Hepatocyte (in vitro differentiated cells): ENCODE measurements around the gene CRB1. TPM values are rescaled to one million over a fixed set of nuclear protein-coding genes. Genes with fewer than 3 reads are reported as not detected.

ENCODE experiments used
- DNase-seq: peaks from one replicate; pipeline ENCODE4 v3.0.0-alpha.2; 2016; ENCODE audit warnings: low spot score
- H2AFZ ChIP-seq: fragments of 200-600 bp; sonication (generic); 2 replicates; pipeline ENCODE4 v1.6.0; 2016; ENCODE audit warnings: antibody characterized with exemption, mild to moderate bottlenecking
- H3K27ac ChIP-seq: fragments of 200-600 bp; sonication (generic); 2 replicates; pipeline ENCODE4 v1.5.1; 2016; ENCODE audit warnings: mild to moderate bottlenecking
- H3K27me3 ChIP-seq: fragments of 200-600 bp; sonication (generic); 2 replicates; pipeline ENCODE4 v1.6.1; 2016
- H3K36me3 ChIP-seq: fragments of 200-600 bp; sonication (generic); replicated peaks from 2 replicates; pipeline ENCODE4 v1.5.1; 2016; ENCODE audit warnings: low read depth; ENCODE audit not compliant: insufficient read depth
- H3K4me1 ChIP-seq: fragments of 200-600 bp; sonication (generic); 2 replicates; pipeline ENCODE4 v1.5.1; 2016; ENCODE audit warnings: mild to moderate bottlenecking, moderate library complexity; ENCODE audit not compliant: insufficient read depth
- H3K4me2 ChIP-seq: fragments of 200-600 bp; sonication (generic); 2 replicates; pipeline ENCODE4 v1.6.0; 2016
- H3K4me3 ChIP-seq: fragments of 200-600 bp; sonication (generic); 2 replicates; pipeline ENCODE4 v1.5.1; 2016; ENCODE audit warnings: mild to moderate bottlenecking
- H3K79me2 ChIP-seq: fragments of 200-600 bp; sonication (generic); 2 replicates; pipeline ENCODE4 v1.6.0; 2017; ENCODE audit warnings: mild to moderate bottlenecking
- H3K9me2 ChIP-seq: fragments of 200-600 bp; sonication (generic); replicated peaks from 2 replicates; pipeline ENCODE4 v1.6.0; 2017; ENCODE audit warnings: mild to moderate bottlenecking; ENCODE audit not compliant: insufficient read depth
- H3K9me3 ChIP-seq: fragments of 200-600 bp; sonication (generic); 2 replicates; pipeline ENCODE4 v1.5.1; 2016; ENCODE audit warnings: low read depth, mild to moderate bottlenecking
- H4K20me1 ChIP-seq: fragments of 200-600 bp; sonication (generic); 2 replicates; pipeline ENCODE4 v1.6.0; 2016; ENCODE audit warnings: mild to moderate bottlenecking; ENCODE audit not compliant: insufficient read depth, poor library complexity, severe bottlenecking
- CTCF ChIP-seq: fragments of 200-600 bp; sonication (generic); IDR thresholded peaks from 2 replicates; pipeline ENCODE4 v1.5.1; 2016; ENCODE audit warnings: antibody characterized with exemption, mild to moderate bottlenecking; ENCODE audit not compliant: poor library complexity
- EZH2 ChIP-seq: fragments of 200-600 bp; sonication (generic); IDR thresholded peaks from 2 replicates; pipeline ENCODE4 v1.6.1; 2016; ENCODE audit warnings: antibody characterized with exemption, mild to moderate bottlenecking, borderline replicate concordance
- EZH2phosphoT487 ChIP-seq: fragments of 200-600 bp; sonication (generic); IDR thresholded peaks from one replicate; pipeline ENCODE4 v1.6.1; 2018; ENCODE audit warnings: antibody characterized with exemption, mild to moderate bottlenecking, low read depth, moderate library complexity; ENCODE audit not compliant: unreplicated experiment, severe bottlenecking
- WGBS: methylation state at CpG from one replicate; pipeline ENCODE4 v1.1.6; 2016; ENCODE audit warnings: low lambda C conversion rate; ENCODE audit errors: missing lambda C conversion rate; 5-methylcytosine and 5-hydroxymethylcytosine counted together
- polyA plus RNA-seq: library from polyadenylated mRNA; unstranded; fragments of >200 nt; fragmentation: Nextera tagmentation; extraction: Ambion mirVana; gene quantifications from 2 replicates; pipeline ENCODE4 v1.2.1, GENCODE V29; 2016
- total RNA-seq: library from RNA; depleted of rRNA; stranded (reverse); fragments of >200 nt; gene quantifications from 2 replicates; pipeline ENCODE4 v1.2.3, GENCODE V29; 2014

CRB1 gene
- total and polyA plus RNA-seq, 2 experiments from 2014 or later = 0.30 TPM; not detected in 1

- no peaks in the 10 kb centered on the region for H3K36me3 ChIP-seq
- DNase-seq = no peak
- 78% methylated on average over 2 of the region's 2 CpGs for WGBS
These were observed 145.5 kb downstream of the CRB1 start for GRCh38 chr1:197413564-197413963.

GRCh38 chr1:197415221-197415620 lies 147.2 kb downstream of the CRB1 start:
- no peak overlapping the region for H2AFZ ChIP-seq
- H3K36me3 ChIP-seq = no peaks in the 10 kb centered on the region
- 72% methylated on average over 3 of the region's 3 CpGs for WGBS
- no peaks in the 10 kb centered on the region for H4K20me1 ChIP-seq
- no peaks in the 10 kb centered on the region for H3K9me2 ChIP-seq
- H3K4me2 ChIP-seq = no peak overlapping the region
- DNase-seq = no peak
- no peaks in the 10 kb centered on the region for H3K9me3 ChIP-seq
- H3K27me3 ChIP-seq = no peaks in the 10 kb centered on the region
- no peaks in the 10 kb centered on the region for H3K79me2 ChIP-seq
- H3K4me1 ChIP-seq = no peaks in the 10 kb centered on the region
- no peak overlapping the region for H3K4me3 ChIP-seq
- H3K27ac ChIP-seq = no peak overlapping the region
- TF ChIP-seq CTCF (no peak), EZH2 (no peak), EZH2phosphoT487 (no peak)

More at GRCh38 chr1:197413564-197413963, 145.5 kb downstream of the CRB1 start:
- no peaks in the 10 kb centered on the region for H3K4me1 ChIP-seq
- TF ChIP-seq CTCF (no peak), EZH2phosphoT487 (no peak), EZH2 (no peak)
- H3K79me2 ChIP-seq = no peaks in the 10 kb centered on the region
- H2AFZ ChIP-seq = no peak overlapping the region
- no peaks in the 10 kb centered on the region for H3K27me3 ChIP-seq
- no peak overlapping the region for H3K4me2 ChIP-seq
- no peak overlapping the region for H3K4me3 ChIP-seq
- no peaks in the 10 kb centered on the region for H4K20me1 ChIP-seq
- H3K9me2 ChIP-seq = no peaks in the 10 kb centered on the region
- no peaks in the 10 kb centered on the region for H3K9me3 ChIP-seq
- H3K27ac ChIP-seq = no peak overlapping the region

GRCh38 chr1:197418693-197419092 lies 150.6 kb downstream of the CRB1 start:
- Histone ChIP-seq H3K36me3 (no peaks in the 10 kb centered on the region), H3K4me3 (no peak overlapping the region), H3K9me3 (no peaks in the 10 kb centered on the region), H3K79me2 (no peaks in the 10 kb centered on the region), H3K4me2 (no peak overlapping the region), H3K27me3 (no peaks in the 10 kb centered on the region), H3K9me2 (no peaks in the 10 kb centered on the region), H2AFZ (no peak overlapping the region), H3K27ac (no peak overlapping the region), H4K20me1 (no peaks in the 10 kb centered on the region), H3K4me1 (no peaks in the 10 kb centered on the region)
- DNase-seq = no peak
- TF ChIP-seq EZH2 (no peak), EZH2phosphoT487 (no peak), CTCF (no peak)
- WGBS = 97% methylated on average over 1 of the region's 1 CpG

- H4K20me1 ChIP-seq = no peaks in the 10 kb centered on the region
- WGBS = 91% methylated on average over 1 of the region's 1 CpG
These were observed 154.9 kb downstream of the CRB1 start for GRCh38 chr1:197422993-197423392.

More at GRCh38 chr1:197422993-197423392, 154.9 kb downstream of the CRB1 start:
- Histone ChIP-seq H3K27ac (no peak overlapping the region), H3K4me3 (no peak overlapping the region), H3K79me2 (no peaks in the 10 kb centered on the region), H3K4me1 (no peaks in the 10 kb centered on the region), H3K36me3 (no peaks in the 10 kb centered on the region), H3K9me3 (no peaks in the 10 kb centered on the region), H2AFZ (no peak overlapping the region), H3K9me2 (no peaks in the 10 kb centered on the region), H3K27me3 (no peaks in the 10 kb centered on the region), H3K4me2 (no peak overlapping the region)
- no peak for TF ChIP-seq EZH2phosphoT487
- TF ChIP-seq EZH2 = no peak
- TF ChIP-seq CTCF = no peak
- no peak for DNase-seq
